Upper lobe of left lung (tissue), 6 donors: Measurements from ENCODE around the gene MYO9A. TPM values are rescaled to one million over a fixed set of nuclear protein-coding genes. Genes with fewer than 3 reads are reported as not detected.
"Not testable (repeated sequence)": the region's sequence is repeated elsewhere in the genome, so short reads cannot be mapped to it uniquely, and the experiment has no call there.

ENCODE experiments used
- ATAC-seq, 2 donors: fragments of 200-7000 bp; cut with Tn5 transposase; one replicate each; pipeline ENCODE4 v1.9.1; 2022; ENCODE audit warnings: mild to moderate bottlenecking in 2 of 2, moderate library complexity in 2 of 2; ENCODE audit not compliant: low FRiP score in 2 of 2
- DNase-seq, 2 donors: peaks; one replicate each; pipeline ENCODE4 v3.0.0-alpha.2; 2019 to 2020
- H3K27ac ChIP-seq, 4 donors: fragments of 200-600 bp; sonication (generic); one replicate each; pipeline ENCODE4 v1.5.1; 2016 to 2019
- H3K27me3 ChIP-seq, 4 donors: fragments of 200-600 bp; sonication (generic); one replicate each; pipeline ENCODE4 v1.5.1; 2017 to 2019
- H3K36me3 ChIP-seq, 4 donors: fragments of 200-600 bp; sonication (generic); one replicate each; pipeline ENCODE4 v1.5.1; 2016 to 2019
- H3K4me1 ChIP-seq, 4 donors: fragments of 200-600 bp; sonication (generic); one replicate each; pipeline ENCODE4 v1.5.1; 2018 to 2019
- H3K4me3 ChIP-seq, 4 donors: fragments of 200-600 bp; sonication (generic); one replicate each; pipeline ENCODE4 v1.5.1; 2017 to 2019; ENCODE audit warnings: mild to moderate bottlenecking in 2 of 4, moderate library complexity in 1 of 4
- H3K9me3 ChIP-seq, 4 donors: fragments of 200-600 bp; sonication (generic); one replicate each; pipeline ENCODE4 v1.5.1; 2018 to 2019
- EP300 ChIP-seq, 4 donors: sonication (generic); formaldehyde crosslinking; IDR thresholded peaks; one replicate each; pipeline ENCODE4 v1.5.1; 2017; ENCODE audit warnings: antibody characterized with exemption in 4 of 4, control low read depth in 2 of 4
- POLR2A ChIP-seq, 4 donors: fragments of 450-650 bp; IDR thresholded peaks; one replicate each; pipeline ENCODE4 v1.5.1; 2016 to 2017; ENCODE audit warnings: antibody characterized with exemption in 4 of 4, mild to moderate bottlenecking in 2 of 4
- POLR2AphosphoS5 ChIP-seq, 2 donors: sonication (generic); formaldehyde crosslinking; IDR thresholded peaks; one replicate each; pipeline ENCODE4 v1.5.1; 2017; ENCODE audit warnings: antibody characterized with exemption in 2 of 2
- WGBS, 2 donors: methylation state at CpG; one replicate each; pipeline ENCODE4 v1.1.5; 2017 to 2018; 5-methylcytosine and 5-hydroxymethylcytosine counted together
- total RNA-seq, 6 donors: library from RNA; depleted of rRNA in 4 of 6; stranded (reverse); fragments of >200 nt in 4 of 6; gene quantifications; one replicate each; pipeline versions ENCODE4 v1.1.0 to v1.2.1, GENCODE V29; 2016 to 2021
- TF ChIP-seq, protein P1 (sequence below), 6 experiments: fragments of 450-650 bp in 4 of 6; fragments of 200-600 bp in 2 of 6; sonication (generic) in 2 of 6; IDR thresholded peaks; one replicate each; pipeline ENCODE4 v1.5.1; 2016 to 2019; ENCODE audit warnings: antibody characterized with exemption in 6 of 6
- donor health status: DM: no; HTN: no; CAD: no; lungs with moderate emphysema.
- donor health status: DM: no; HTN: yes; CAD: no; lungs with severe emphysema.

MYO9A gene
- total RNA-seq, 6 donors from 2014 or later, result 53.2 to 143 (median 76.5) TPM

DNA sequence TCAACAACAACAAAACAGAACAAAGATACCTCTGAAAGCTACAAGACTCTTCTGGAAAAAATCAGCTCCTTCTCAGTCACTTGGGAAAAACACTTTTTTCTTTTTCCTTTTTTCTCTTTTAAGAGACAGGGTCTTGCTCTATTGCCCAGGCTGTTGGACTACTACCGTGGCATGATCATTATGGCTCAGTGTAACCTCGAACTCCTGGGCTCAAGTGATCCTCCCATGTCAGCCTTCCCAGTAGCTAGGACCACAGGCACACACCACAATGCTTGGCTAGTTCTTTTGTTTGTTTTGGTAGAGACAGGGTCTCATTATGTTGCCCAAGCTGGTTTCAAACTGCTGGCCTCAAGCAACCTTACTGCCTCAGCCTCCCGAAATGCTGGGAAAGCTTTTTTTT is 12.8 kb downstream of the MYO9A start:
- Histone ChIP-seq H3K27me3 (no peaks in the 10 kb centered on the region), H3K9me3 (no peaks in the 10 kb centered on the region), H3K36me3 (no peaks in the 10 kb centered on the region), H3K4me1 (peaks cover 6 to 18% (median 14%) of the 10 kb centered on the region in 4 donors), H3K27ac (no peak overlapping the region), H3K4me3 (no peak overlapping the region)
- no peak for ATAC-seq
- 91 to 96% methylated on average over 3 of the region's 3 CpGs for WGBS, 2 donors
- no peak for DNase-seq
- TF ChIP-seq, protein P1, sequence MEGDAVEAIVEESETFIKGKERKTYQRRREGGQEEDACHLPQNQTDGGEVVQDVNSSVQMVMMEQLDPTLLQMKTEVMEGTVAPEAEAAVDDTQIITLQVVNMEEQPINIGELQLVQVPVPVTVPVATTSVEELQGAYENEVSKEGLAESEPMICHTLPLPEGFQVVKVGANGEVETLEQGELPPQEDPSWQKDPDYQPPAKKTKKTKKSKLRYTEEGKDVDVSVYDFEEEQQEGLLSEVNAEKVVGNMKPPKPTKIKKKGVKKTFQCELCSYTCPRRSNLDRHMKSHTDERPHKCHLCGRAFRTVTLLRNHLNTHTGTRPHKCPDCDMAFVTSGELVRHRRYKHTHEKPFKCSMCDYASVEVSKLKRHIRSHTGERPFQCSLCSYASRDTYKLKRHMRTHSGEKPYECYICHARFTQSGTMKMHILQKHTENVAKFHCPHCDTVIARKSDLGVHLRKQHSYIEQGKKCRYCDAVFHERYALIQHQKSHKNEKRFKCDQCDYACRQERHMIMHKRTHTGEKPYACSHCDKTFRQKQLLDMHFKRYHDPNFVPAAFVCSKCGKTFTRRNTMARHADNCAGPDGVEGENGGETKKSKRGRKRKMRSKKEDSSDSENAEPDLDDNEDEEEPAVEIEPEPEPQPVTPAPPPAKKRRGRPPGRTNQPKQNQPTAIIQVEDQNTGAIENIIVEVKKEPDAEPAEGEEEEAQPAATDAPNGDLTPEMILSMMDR (IDR thresholded peaks at IDR 0.05), result no peak
- TF ChIP-seq EP300 (IDR thresholded peaks at IDR 0.05), result no peak
- TF ChIP-seq POLR2A (IDR thresholded peaks at IDR 0.05), result no peak
- TF ChIP-seq POLR2AphosphoS5 (IDR thresholded peaks at IDR 0.05), result no peak

DNA sequence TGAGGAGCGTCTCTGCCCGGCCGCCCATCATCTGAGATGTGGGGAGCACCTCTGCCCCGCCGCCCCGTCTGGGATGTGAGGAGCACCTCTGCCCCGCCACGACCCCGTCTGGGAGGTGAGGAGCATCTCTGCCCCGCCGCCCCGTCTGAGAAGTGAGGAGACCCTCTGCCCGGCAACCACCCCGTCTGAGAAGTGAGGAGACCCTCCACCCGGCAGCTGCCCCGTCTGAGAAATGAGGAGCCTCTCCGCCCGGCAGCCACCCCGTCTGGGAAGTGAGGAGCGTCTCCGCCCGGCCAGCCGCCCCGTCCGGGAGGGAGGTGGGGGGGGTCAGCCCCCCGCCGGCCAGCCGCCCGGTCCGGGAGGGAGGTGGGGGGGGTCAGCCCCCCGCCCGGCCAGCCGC is 17.4 kb downstream of the MYO9A start:
- H3K27me3 ChIP-seq, H3K4me3 ChIP-seq, H3K27ac ChIP-seq, ATAC-seq, H3K36me3 ChIP-seq, H3K9me3 ChIP-seq: not testable (repeated sequence)
- peaks cover 0 to 16% (median 14%) of the 10 kb centered on the region in 4 donors for H3K4me1 ChIP-seq
- DNase-seq, result peak in 1 of 2 donors; percentile 52
- 99 to 100% methylated on average over 5 to 10 of the region's 33 CpGs for WGBS, 2 donors

- Histone ChIP-seq H3K36me3 (no peaks in the 10 kb centered on the region), H3K9me3 (no peaks in the 10 kb centered on the region), H3K4me1 (peaks cover 0 to 16% (median 12%) of the 10 kb centered on the region in 4 donors), H3K27me3 (no peaks in the 10 kb centered on the region), H3K27ac (no peak overlapping the region), H3K4me3 (no peak overlapping the region)
- WGBS, 2 donors, result 71 to 96% methylated on average over 4 of the region's 4 CpGs
- ATAC-seq (no peak), DNase-seq (no peak)
- TF ChIP-seq EP300 (IDR thresholded peaks at IDR 0.05) (no peak), POLR2A (IDR thresholded peaks at IDR 0.05) (no peak), POLR2AphosphoS5 (IDR thresholded peaks at IDR 0.05) (no peak)
- TF ChIP-seq, protein P1 (IDR thresholded peaks at IDR 0.05), result no peak
Observed at GRCh38 chr15:72099155-72099554, 18.8 kb downstream of the MYO9A start.

DNA sequence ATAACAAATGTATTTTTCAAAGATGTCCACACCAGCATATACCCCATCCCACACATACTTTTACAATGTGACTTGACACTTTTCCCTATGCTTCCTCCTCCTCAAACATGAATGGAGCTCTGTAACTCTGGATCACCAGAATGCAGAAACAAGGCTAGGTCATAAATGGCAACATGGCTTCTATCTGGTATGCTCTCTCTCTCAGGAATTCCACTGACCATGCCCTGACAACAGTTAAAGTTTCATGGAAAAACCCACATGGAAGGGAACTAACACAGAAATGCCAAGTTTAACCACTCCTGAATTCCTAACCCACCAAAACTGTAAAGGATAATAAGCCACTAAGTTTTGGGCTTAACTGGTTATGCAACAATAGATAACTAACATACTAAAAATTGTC is 19.9 kb downstream of the MYO9A start:
- Histone ChIP-seq H3K27ac (no peak overlapping the region), H3K4me1 (peaks cover 0 to 7% (median 3%) of the 10 kb centered on the region in 4 donors), H3K9me3 (no peaks in the 10 kb centered on the region), H3K27me3 (no peaks in the 10 kb centered on the region), H3K36me3 (no peaks in the 10 kb centered on the region), H3K4me3 (no peak overlapping the region)
- DNase-seq, result no peak
- no peak for TF ChIP-seq POLR2AphosphoS5 (IDR thresholded peaks at IDR 0.05)
- no peak for TF ChIP-seq POLR2A (IDR thresholded peaks at IDR 0.05)
- TF ChIP-seq, protein P1 (IDR thresholded peaks at IDR 0.05), result no peak
- no peak for TF ChIP-seq EP300 (IDR thresholded peaks at IDR 0.05)
- no peak for ATAC-seq

GRCh38 chr15:72096796-72097195 is 21.2 kb downstream of the MYO9A start:
- DNase-seq (no peak), ATAC-seq (no peak)
- H3K27me3 ChIP-seq, result no peaks in the 10 kb centered on the region
- H3K9me3 ChIP-seq, result no peaks in the 10 kb centered on the region
- no peak for TF ChIP-seq POLR2A (IDR thresholded peaks at IDR 0.05)
- TF ChIP-seq, protein P1 (IDR thresholded peaks at IDR 0.05), result no peak
- no peak for TF ChIP-seq EP300 (IDR thresholded peaks at IDR 0.05)
- TF ChIP-seq POLR2AphosphoS5 (IDR thresholded peaks at IDR 0.05), result no peak
- no peak overlapping the region for H3K27ac ChIP-seq
- WGBS, 2 donors, result 94 to 100% methylated on average over 1 of the region's 1 CpG
- no peaks in the 10 kb centered on the region for H3K36me3 ChIP-seq
- no peaks in the 10 kb centered on the region for H3K4me1 ChIP-seq
- H3K4me3 ChIP-seq, result no peak overlapping the region
